Body of pancreas (tissue), 4 donors: ENCODE measurements around the gene GHRHR.

Experiments used
- POLR2A ChIP-seq, 3 donors: fragments of 450-650 bp; IDR thresholded peaks; one replicate each; pipeline ENCODE4 v1.6.1; 2016; ENCODE audit warnings: antibody characterized with exemption in 3 of 3, mild to moderate bottlenecking in 2 of 3
- TF ChIP-seq, protein P1 (sequence below), 7 experiments: fragments of 450-650 bp in 4 of 7; fragments of 200-600 bp in 3 of 7; sonication (generic) in 3 of 7; IDR thresholded peaks; one replicate each; pipeline ENCODE4 v1.5.1; 2016 to 2019; ENCODE audit warnings: antibody characterized with exemption in 7 of 7

- TF ChIP-seq, protein P1, sequence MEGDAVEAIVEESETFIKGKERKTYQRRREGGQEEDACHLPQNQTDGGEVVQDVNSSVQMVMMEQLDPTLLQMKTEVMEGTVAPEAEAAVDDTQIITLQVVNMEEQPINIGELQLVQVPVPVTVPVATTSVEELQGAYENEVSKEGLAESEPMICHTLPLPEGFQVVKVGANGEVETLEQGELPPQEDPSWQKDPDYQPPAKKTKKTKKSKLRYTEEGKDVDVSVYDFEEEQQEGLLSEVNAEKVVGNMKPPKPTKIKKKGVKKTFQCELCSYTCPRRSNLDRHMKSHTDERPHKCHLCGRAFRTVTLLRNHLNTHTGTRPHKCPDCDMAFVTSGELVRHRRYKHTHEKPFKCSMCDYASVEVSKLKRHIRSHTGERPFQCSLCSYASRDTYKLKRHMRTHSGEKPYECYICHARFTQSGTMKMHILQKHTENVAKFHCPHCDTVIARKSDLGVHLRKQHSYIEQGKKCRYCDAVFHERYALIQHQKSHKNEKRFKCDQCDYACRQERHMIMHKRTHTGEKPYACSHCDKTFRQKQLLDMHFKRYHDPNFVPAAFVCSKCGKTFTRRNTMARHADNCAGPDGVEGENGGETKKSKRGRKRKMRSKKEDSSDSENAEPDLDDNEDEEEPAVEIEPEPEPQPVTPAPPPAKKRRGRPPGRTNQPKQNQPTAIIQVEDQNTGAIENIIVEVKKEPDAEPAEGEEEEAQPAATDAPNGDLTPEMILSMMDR (IDR thresholded peaks at IDR 0.05) = no peak
- no peak for TF ChIP-seq POLR2A (IDR thresholded peaks at IDR 0.05)
Observed at GRCh38 chr7:30916255-30916654, 47.5 kb upstream of the GHRHR start.
